HG02610 (cell line): ENCODE data around the gene MBD5.

Experiments used
- ATAC-seq: cut with Tn5 transposase; IDR thresholded peaks from one replicate; pipeline ENCODE4 v1.9.1; 2021; ENCODE audit warnings: mild to moderate bottlenecking, moderate library complexity; ENCODE audit not compliant: unreplicated experiment

The MBD5 gene

DNA sequence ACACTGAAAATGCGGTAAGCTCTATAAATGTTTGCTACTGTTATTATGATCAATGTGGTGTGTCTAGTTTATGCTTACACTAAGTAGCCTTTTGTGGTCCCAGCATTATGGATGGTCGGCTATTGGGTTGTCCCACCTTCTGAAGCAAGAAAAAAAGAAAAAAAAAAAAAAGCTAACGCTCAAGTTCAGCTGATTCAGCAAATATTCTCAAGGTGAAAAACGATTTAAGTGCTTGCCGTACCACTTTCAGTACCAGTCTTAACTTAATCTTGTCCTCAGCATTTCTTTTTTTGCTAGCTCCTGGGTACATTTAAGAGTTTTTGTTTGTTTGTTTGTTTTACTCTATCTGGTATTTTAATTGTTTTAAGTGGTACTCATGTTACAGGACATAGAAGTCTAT is 87.5 kb downstream of the MBD5 start:
- ATAC-seq, result no peak

DNA sequence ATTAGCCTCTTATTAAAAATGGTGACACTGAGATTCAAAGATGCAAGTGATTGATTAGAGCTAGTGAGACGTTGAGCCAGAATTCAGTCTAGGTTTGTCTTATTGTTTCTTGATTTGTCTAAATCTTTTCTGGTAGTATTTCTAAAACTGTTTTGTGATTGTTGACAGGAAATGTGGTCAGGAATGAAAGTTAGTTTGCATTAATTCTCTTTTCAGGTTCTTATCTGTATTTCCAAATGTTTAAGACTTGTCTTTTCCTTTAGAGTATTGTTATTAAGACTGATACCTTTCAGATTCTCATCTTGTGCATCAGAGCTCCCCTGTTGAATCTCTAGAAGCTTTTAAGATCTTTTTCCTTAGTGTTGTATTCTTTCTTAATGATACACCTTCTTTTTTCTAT is 89.3 kb downstream of the MBD5 start:
- ATAC-seq, result no peak

DNA sequence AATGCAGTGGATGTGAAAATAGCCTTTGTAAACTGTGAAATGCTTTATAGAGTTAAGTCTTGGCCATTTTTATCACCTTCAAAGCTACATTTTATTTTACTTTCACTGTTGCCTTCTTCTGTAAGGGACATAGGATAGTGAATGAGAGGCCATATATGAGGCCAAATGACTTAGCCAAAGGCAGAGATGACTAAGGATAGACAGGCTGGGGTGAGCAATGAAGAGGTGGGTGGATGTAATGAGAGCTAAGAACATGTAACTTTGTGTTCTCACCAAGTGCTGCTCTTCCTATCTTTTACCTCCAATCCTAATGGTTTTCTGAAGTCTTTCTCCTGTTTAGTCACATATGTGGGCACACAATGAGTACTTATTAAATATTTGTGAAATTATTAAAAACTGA is 101.9 kb downstream of the MBD5 start:
- peak; percentile 67 for ATAC-seq

DNA sequence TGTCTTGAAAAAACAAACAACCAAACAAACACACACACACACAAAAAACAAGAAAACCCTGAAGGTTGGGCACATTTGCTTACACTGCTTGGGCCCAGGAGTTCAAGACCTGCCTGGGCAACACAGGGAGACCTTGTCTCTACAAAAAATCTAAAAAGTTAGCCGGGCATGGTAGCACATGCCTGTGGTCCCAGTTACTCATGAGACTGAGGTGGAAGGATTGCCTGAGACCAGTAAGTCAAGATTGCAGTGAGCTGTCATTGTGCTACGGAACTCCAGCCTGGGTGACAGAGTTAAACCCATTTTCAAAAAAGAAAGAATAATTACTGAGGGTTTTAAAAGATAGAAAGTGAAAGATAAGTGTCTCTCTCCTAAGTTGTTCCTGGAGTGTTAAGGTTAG is 103.4 kb downstream of the MBD5 start:
- no peak for ATAC-seq

DNA sequence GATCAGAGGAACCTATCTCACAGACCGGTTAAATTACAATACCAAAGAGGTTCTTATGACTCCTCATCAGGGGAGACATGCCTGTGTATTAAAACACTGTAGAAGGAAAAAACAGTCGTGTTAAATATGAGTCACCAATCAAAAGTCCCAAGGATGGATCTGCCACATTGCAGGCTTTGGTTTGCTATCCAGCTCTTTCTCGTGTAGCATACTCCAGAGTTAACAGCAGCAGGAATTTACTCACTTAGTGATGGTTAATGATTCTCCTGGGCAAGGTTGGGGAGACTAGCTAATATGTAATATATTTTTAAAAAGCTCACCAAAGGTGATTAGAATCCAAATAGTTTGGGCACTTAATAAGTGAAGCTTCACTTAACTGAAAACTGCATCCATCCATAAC is 109.7 kb downstream of the MBD5 start:
- no peak for ATAC-seq

DNA sequence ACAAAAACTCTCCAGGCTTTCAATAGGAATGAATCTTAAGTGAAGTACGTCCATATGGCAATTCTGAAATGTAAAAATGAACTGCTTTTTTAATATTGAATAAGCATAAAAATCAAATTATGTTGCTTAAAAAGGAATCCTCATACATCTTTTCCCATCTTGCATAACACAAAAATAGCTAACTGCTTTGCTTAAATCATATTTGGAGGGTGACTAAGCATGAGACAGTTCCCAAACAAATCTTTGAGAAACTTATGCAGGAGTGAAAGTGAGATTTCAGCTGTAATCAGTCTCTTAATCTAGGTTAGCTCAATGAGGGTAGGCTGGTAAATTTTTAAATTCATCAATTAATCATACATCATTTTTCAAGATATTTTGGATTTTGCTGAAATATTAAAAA is 111.5 kb downstream of the MBD5 start:
- no peak for ATAC-seq

DNA sequence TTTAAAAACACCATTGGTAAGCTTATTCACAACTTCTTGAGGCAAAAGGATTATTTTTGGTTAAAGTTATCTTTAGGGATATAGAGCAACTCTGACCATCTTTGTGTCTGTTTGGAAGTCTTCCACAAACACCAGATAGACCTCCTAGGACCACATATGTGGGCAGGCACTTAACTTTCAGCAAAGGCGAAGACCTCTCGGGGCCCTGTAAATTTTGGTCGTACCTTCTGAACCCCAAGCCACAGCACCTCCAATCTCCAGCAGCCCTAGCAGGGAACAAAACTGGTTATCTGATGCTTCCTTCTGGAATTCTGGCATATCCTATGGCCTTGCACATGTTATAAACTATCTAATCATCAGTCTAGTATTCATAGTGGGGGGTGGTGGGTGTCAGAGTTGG is 114.8 kb downstream of the MBD5 start:
- ATAC-seq, result no peak

DNA sequence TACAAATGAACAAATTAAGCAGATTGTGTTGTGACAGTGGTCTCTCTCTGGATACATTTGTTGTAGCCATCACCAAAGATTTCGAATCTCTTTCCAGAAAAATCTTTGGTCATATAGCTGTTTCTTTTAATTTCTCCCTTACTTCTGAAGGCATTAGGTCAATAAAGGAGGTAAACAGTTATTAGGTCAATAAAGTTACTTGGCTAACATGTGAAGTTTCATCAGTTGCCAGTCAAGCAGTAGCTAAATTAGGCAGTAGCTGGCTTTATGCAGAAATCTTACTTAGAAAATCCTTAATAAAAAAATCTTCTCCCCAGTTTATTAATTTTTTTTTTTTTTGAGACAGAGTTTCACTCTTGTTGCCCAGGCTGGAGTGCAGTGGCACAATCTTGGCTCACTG is 115.5 kb downstream of the MBD5 start:
- ATAC-seq, result no peak

DNA sequence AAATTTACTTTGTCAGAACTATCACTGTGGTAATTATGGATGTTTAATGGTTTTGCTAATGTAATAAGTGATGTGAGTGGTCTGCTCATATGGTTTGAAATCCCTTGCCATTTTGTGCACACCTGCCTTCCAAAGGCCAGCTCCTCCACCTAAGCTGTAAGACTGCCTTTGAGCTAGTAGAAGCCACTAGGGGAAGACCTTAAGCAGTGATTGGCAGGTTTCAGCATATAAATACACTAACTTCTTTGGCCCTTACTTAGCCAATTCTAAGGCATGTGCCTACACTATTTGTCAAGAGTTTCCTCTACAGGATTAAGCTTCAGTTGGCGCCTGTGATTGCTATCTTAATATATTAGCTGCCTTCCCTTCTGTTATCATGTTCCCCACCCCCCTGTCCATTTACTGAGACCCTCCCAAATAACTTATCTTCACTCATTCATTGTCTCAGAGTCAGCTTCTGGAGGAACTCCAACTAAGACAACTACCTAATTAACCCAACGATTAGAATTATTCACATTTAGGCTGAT is 141.1 kb downstream of the MBD5 start:
- ATAC-seq, result no peak

DNA sequence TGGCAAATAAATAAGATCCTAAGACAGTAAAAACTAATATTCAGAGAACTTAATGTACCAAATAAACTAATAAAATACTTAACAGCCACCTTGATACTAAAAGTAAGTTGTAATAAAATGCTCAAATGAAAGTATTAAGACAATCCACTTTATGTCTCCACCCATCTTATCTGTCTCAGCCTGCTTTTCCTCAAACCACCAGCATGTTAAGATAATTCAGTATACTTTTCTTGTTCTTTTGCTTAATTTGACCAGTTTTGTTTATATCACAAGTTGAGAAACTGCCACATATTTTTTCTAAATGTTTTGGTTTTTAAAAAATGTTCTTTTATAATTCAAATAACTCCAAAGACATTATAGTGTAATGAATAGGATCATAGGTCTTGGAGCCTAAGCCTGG is 142.0 kb downstream of the MBD5 start:
- no peak for ATAC-seq

DNA sequence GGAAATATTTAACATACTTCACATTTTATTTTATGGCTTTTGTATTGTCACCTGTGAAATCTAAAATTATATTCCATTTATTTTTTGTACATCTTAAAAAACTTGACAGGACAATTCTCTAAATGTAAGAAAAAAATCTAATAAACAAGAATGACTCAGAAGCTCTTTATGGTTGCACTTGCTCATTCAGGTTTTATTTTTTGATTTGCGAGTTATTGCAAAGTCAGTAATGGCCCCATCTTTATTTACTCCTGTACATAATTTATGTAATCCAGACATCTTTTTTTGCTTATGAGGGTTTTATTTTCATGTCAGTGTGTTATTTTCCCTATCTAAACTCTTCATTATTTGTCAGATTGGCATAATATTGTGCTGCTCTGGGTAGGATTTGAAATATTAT is 145.1 kb downstream of the MBD5 start:
- ATAC-seq, result no peak

DNA sequence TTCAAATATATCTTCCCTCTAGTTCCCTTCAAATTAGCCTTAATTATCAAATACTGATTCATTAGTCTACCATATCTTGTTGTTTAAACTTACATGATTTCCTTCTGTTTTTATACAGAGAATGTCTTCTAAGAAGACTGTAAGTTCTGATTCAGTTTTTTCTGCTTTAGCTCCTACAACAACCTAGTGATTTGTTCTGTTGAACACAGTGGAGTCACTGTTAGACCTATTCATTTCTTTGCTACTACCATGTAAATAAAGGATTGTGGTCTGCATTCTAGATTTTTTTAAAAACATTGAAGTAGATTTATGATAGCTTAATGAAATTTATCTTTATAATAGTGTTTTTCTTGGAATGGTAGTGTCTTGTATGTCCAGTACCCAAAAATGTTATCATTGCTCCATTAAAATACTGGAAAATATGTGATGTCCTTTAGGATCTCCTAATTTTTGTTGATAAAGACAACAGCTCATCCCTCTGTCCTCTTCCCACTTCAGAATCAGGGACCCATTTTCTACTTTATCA is 146.4 kb downstream of the MBD5 start:
- ATAC-seq, result no peak

DNA sequence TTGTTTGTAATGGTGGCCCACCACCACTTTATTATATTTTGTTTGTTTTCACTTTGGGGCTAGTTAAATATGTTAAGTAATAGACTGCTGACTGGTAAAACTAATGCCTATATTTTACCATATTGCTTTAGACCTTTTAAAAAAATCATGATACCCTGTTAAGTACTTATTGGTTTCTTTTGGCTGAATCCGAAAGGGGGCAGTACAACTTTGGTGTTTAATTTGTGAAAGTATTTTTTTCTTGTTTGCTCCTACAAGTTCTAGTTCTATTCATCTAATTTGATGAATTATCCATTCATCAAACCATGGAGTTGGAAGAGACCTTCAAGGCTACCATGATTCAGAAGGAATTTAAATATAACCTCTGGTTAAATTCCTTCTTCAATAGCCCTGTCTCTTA is 147.0 kb downstream of the MBD5 start:
- no peak for ATAC-seq

DNA sequence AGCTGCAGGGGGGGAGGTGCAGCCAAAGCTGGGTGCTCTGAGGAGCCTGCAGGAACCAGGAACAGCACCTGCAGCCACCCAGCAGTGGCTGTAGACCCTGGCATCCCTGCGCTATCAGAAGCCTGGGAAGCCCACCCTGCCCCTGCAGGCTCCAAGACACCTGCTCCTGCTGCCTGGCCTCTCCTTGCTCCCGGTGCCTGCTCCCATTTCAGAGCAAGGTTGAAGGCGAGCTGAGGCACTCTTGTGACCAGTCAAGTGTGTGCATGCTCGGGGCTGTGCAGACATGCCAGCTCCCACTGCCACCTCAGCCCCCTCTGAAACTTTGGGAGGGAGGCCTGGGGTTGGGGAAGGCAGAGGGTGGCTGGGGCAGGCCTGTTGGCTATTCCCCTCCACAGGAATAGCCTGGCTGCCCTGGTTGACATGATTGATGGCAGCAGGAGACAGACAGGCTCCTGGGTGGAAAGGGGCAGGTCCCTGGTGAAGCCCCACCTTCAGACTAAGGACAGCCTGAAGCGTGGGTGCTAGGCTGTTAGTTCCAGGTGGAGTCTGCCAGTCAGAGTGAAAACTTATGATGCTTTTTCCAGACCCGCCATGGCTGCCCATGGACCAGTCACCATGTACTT is 151.4 kb downstream of the MBD5 start:
- no peak for ATAC-seq

DNA sequence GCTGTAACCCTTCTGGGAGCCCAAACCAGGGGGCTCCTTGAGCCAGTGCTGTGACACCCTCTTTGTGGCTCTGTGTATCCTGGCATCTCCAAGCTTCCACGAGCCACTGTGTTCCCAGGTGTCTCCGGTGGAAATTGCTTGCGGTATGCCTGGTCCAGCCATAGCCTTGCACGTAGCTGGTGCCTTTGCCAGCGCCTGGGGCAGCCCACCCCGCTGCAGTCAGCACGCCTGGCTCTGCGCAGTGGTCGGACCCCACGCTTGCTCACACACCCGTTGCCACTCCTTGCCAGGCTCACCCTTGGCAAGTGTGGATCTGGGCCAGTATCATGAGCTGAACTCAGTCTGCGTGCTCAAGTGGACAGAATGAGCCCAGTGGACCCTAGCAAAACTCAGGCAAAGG is 152.3 kb downstream of the MBD5 start:
- no peak for ATAC-seq

DNA sequence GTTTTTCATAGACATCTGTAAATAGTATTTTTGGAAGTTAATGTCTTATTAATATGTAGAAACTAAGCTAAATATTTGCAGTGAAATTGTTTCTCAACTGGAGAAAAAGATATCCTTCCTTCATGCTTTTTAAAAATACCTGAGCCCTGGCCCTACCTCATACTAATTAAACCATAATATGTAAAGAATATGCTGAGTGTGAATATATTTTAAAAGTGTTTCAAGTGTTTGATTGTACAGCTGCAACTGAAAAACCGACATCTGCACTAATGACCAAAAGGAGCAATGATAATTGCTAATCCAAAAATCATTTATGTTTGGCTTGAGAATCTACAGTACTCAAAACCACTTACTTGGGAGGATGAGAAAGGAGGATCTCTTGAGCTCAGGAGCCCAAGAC is 156.7 kb downstream of the MBD5 start:
- no peak for ATAC-seq

DNA sequence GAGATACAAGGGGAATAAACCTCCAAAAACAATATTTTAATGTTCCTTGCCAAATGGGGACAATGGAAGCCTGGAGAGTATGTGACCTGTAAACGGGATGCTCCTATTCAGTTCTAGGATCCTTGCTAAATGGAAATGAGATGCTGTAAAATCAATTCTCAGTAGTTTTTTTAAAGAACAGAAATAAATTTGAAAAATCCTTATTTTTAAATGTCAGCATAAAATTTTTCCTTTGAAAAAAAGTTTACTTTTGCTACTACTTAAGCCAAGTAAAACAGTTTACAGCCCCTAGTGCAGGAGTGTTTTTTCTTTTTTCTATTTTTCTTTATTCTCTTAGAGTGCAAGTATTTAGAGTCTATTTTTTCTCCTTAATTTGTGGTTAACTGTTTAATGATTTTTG is 158.8 kb downstream of the MBD5 start:
- ATAC-seq, result no peak

DNA sequence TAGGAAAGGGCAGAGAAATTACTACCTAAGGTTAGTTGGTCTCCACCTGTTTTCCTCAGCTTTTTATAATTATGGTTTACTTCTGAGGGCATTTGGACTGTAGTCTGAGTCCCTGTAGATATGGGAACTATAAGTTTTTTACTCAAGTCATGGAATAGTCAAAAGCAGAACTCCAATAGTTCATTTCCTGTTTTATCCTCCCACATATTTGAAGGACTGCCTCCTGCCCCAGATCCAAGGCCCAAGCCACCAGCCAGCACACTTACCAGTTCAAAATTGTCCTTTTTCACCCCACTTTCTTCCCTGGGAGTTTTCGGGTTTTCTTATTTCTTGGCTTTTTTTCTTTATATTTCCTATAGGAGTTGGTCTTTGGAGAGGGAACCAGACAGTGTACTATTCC is 164.1 kb downstream of the MBD5 start:
- ATAC-seq, result no peak

DNA sequence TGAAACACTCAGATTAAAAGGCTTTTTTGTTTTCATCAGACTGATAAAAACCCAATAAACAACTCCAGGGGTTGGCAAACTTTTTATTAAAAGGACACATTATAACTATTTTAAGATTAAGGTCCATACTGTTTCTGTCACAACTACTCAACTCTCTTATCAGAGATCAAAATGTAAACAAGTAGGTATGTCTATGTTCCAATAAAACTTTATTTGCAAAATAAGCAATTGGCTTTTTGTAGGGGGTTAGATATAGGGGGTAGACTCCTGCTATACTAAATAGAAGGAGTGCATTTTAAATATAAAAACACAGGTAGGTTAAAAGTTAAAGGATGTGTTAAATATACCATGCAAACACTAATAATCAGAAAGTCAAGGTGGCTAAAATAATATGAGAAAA is 174.0 kb downstream of the MBD5 start:
- no peak for ATAC-seq

DNA sequence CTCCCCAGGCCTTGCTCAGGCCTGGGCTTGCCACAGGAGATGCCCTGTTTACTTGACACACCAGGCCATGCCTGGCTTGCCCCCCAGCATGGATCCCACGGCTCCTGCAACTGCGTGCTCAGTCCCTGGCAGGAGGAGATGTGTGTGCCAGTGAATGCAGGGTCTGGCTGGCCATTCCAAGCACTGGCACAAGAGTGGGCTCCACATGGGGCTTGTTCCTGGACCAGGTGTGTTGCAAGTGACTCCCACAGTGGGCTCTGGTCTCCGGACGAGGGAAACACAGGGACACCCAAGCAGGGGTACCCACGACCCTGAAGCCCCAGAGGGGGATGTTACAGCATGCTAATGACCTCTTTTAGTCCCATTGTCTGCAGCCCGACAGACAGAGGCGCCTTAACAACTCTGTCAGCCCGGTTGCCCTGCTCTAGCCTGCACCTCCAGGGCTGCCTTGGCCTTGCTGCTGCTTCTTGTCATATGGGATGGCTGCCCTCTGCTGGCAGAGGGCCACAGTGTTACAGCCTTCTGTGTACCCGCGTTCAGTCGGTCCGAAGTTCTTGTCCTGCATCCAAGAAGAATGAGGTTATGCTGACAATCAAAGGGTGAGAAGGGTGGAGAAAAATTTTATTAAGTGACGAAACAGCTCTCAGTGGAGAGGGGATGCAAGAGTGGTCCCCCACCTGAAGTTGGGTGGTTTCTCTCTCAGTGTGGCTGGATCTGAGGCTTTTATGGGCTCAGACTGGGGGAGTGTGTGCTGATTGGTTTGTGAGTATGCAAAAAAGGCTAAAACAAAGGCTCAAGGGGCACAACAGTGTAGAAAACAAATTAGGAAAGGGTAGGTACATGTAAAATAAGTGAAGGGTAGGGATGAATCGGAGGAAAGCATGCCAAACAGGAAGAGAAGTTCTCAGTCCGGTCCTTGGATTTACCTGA is 180.4 kb downstream of the MBD5 start:
- no peak for ATAC-seq

DNA sequence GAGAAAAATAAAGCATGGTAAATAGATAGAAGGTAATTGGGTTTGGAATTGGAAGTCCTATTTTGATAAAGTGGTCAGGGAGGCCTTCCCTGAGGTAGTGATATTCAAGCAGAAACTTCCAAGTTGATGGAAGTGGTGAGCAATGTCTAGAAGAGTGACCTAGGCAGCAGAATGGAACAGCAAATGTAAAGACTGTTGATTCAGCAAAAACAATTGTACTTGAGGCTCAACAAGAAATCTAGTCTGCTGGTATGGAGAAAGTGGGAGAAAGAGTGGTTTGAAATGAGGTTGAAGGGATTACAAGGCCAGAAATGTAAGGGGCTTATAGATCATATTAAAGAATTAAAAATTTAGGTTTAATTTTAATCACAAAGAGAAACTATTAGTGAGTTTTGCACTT is 181.3 kb downstream of the MBD5 start:
- ATAC-seq, result no peak

DNA sequence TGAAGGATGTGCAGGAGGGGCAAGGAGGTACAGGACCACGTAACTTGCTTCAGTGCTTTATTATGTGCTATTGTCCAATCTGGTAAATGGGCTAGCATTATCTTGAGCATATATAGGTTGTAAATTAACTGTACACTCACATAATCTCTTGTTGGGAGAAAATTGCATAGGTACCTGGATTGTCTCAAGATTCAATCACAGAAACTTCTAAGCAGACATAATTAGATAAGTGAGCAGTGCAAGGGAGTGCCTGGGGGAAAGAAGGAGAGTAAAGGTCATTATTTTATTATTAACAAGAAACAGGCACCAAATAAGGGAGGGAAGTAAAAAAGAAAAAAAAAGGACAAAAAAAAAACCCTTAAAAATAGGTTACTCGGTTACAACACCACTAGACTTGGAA is 186.2 kb downstream of the MBD5 start:
- ATAC-seq, result no peak
